ENCODE data around the gene KRT12. TPM values are rescaled to one million over a fixed set of nuclear protein-coding genes. Genes with fewer than 3 reads are reported as not detected.
A peak's percentile ranks its signal among the peaks of the same experiment; 100 is the strongest.
"Not testable (repeated sequence)": the region's sequence is repeated elsewhere in the genome, so short reads cannot be mapped to it uniquely, and the experiment has no call there.

The KRT12 gene
- total RNA-seq, 1 experiment from 2014 or later = not detected

GRCh38 chr17:40820228-40820838 lies 46.7 kb downstream of the KRT12 start:
- no peak overlapping the region for H3K4me3 ChIP-seq (ENCODE audit: insufficient read depth, low read depth, low read length)

DNA sequence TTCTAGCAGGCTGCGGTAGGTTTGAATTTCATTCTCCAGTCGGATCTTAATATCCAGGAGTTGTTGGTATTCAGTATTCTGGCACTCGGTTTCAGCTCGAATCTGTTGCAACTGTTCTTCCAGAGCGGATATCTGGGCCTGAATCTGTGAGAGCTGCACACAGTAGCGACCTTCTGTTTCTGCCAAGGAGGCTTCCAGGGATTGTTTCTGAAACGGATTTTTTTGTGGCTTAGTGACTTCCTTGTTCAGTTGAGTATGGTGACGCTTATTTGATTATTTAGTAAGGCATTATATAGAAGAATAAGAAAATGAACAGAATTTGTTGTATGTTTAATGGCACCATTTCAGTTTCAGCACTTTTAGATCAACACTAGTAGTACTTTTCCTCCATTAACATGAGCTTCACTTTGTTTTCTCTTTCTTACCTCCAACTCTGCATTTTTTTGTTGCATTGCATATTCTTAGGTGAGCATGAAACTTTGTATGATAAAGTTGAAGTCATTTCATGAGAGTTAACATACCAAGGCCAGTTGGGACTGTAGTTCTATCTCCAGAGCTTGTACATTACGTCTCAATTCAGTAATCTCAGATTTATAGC lies 47.4 kb downstream of the KRT12 start:
- Histone ChIP-seq H3K27me3 (ENCODE audit: control insufficient read depth, insufficient read depth, low read length) (no peaks in the 10 kb centered on the region), H3K36me3 (replicated peaks; ENCODE audit: control insufficient read depth, insufficient read depth, low read length) (peaks cover 2% of the 10 kb centered on the region; the same call in 1 of the 2 replicates), H3K4me3 (ENCODE audit: insufficient read depth, low read depth, low read length) (peak overlapping the region; percentile 40)
- DNase-seq = peak; percentile 18

More at GRCh38 chr17:40820228-40820838, 46.7 kb downstream of the KRT12 start:
- no peak for DNase-seq
- peaks cover 1% of the 10 kb centered on the region; the same call in 1 of the 2 replicates for H3K27me3 ChIP-seq (ENCODE audit: control insufficient read depth, insufficient read depth, low read length)
- H3K36me3 ChIP-seq (replicated peaks; ENCODE audit: control insufficient read depth, insufficient read depth, low read length) = peaks cover 2% of the 10 kb centered on the region; the same call in 1 of the 2 replicates

GRCh38 chr17:40818733-40819527 lies 48.1 kb downstream of the KRT12 start:
- Histone ChIP-seq H3K27me3 (ENCODE audit: control insufficient read depth, insufficient read depth, low read length) (no peaks in the 10 kb centered on the region; the same call in 1 of the 2 replicates), H3K36me3 (replicated peaks; ENCODE audit: control insufficient read depth, insufficient read depth, low read length) (peaks cover 2% of the 10 kb centered on the region; the same call in 1 of the 2 replicates), H3K4me3 (ENCODE audit: insufficient read depth, low read depth, low read length) (peak overlapping the region; percentile 50)
- peak; percentile 83 for DNase-seq

- Histone ChIP-seq H3K4me3 (ENCODE audit: insufficient read depth, low read depth, low read length) (peak overlapping the region; percentile 50), H3K36me3 (replicated peaks; ENCODE audit: control insufficient read depth, insufficient read depth, low read length) (peaks cover 2% of the 10 kb centered on the region; the same call in 1 of the 2 replicates), H3K27me3 (ENCODE audit: control insufficient read depth, insufficient read depth, low read length) (no peaks in the 10 kb centered on the region; the same call in 1 of the 2 replicates)
- no peak for DNase-seq
Observed at GRCh38 chr17:40818343-40818732, 48.7 kb downstream of the KRT12 start.

DNA sequence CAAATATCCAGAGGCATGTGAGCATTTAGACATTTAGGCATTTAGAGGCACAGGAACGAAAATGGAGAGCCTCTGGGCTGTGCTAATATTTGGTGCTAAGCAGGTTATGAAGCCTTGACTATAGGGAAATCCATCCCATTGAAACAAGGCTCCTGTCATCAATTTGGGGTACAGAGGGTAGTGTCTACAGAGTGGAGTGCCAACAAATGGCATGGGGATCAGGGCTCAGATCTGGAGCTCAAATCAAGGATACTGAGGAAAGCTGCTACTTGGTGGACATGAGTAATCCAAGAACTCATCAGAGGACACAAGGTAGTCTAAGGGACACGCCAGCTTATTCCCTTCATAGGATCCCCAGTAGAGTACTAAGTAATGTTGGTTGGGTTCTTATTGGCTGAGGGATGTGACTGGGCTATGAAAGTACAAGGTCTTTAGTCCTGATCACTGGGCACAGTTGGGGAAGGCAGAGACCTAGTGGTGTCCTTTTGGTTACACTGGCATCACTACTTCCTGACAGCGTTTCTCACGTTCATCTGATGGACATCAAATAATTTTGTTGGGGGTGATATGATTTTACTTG lies 49.8 kb downstream of the KRT12 start:
- no peak for DNase-seq
- Histone ChIP-seq H3K4me3 (ENCODE audit: insufficient read depth, low read depth, low read length) (no peak overlapping the region), H3K27me3 (ENCODE audit: control insufficient read depth, insufficient read depth, low read length) (no peaks in the 10 kb centered on the region; the same call in 1 of the 2 replicates), H3K36me3 (replicated peaks; ENCODE audit: control insufficient read depth, insufficient read depth, low read length) (peaks cover 2% of the 10 kb centered on the region; the same call in 1 of the 2 replicates)

- H3K4me3 ChIP-seq (ENCODE audit: insufficient read depth, low read depth, low read length) = no peak overlapping the region
- no peak for DNase-seq
Observed at GRCh38 chr17:40816569-40816968, 50.5 kb downstream of the KRT12 start.

DNA sequence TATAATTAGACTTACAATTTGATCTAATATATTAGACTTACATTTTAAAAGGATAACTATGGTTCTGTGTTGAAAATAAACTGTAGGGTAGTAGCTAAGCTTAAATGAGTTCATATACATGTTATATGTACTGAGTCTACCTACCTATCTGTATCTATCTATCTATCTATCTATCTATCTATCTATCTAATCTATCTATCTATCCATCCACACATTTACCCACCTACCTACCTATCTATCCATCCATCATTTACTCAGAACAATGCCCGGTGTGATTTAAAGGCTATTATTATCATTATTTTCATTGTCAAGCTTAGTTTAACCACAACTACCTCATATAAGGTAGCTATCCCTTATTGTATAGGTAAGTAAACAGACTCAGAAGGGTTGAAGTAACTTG lies 51.6 kb downstream of the KRT12 start:
- Histone ChIP-seq H3K27me3 (ENCODE audit: control insufficient read depth, insufficient read depth, low read length) (no peaks in the 10 kb centered on the region; the same call in 1 of the 2 replicates), H3K36me3 (replicated peaks; ENCODE audit: control insufficient read depth, insufficient read depth, low read length) (peaks cover 2% of the 10 kb centered on the region; the same call in 1 of the 2 replicates), H3K4me3 (ENCODE audit: insufficient read depth, low read depth, low read length) (no peak overlapping the region)
- DNase-seq = no peak

More at GRCh38 chr17:40816569-40816968, 50.5 kb downstream of the KRT12 start:
- peaks cover 2% of the 10 kb centered on the region; the same call in 1 of the 2 replicates for H3K36me3 ChIP-seq (replicated peaks; ENCODE audit: control insufficient read depth, insufficient read depth, low read length)
- no peaks in the 10 kb centered on the region; the same call in 1 of the 2 replicates for H3K27me3 ChIP-seq (ENCODE audit: control insufficient read depth, insufficient read depth, low read length)

- H3K27me3 ChIP-seq (ENCODE audit: control insufficient read depth, insufficient read depth, low read length); H3K4me3 ChIP-seq (ENCODE audit: insufficient read depth, low read depth, low read length); DNase-seq; H3K36me3 ChIP-seq (replicated peaks; ENCODE audit: control insufficient read depth, insufficient read depth, low read length): not testable (repeated sequence)
Observed at GRCh38 chr17:40814657-40815056, 52.4 kb downstream of the KRT12 start.

DNA sequence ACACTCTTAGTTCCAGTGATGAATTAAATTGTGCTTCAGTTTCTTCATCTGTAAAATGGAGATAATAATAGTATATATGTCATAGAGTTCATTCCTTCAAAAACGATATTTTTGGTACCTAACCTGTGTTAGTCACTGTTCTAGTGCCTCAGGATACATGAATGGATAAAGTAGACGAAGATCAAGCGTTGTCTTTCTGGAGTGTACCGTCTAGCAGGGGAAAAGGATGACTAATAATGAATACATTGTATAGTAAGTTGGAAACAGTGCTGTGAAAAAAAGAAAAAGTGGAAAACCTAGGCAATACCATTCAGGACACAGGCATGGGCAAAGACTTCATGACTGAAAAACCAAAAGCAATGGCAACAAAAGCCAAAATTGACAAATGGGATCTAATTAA lies 53.2 kb downstream of the KRT12 start:
- H3K36me3 ChIP-seq (replicated peaks; ENCODE audit: control insufficient read depth, insufficient read depth, low read length) = peaks cover 2% of the 10 kb centered on the region; the same call in 1 of the 2 replicates
- DNase-seq = no peak
- peaks cover 8% of the 10 kb centered on the region; the same call in 1 of the 2 replicates for H3K27me3 ChIP-seq (ENCODE audit: control insufficient read depth, insufficient read depth, low read length)
- H3K4me3 ChIP-seq (ENCODE audit: insufficient read depth, low read depth, low read length) = no peak overlapping the region

GRCh38 chr17:40812639-40813038 lies 54.4 kb downstream of the KRT12 start:
- DNase-seq = no peak
- Histone ChIP-seq H3K36me3 (replicated peaks; ENCODE audit: control insufficient read depth, insufficient read depth, low read length) (peaks cover 2% of the 10 kb centered on the region; the same call in 1 of the 2 replicates), H3K27me3 (ENCODE audit: control insufficient read depth, insufficient read depth, low read length) (peaks cover 8% of the 10 kb centered on the region; the same call in 1 of the 2 replicates), H3K4me3 (ENCODE audit: insufficient read depth, low read depth, low read length) (no peak overlapping the region)

Other genes with a start within 250 kb of the KRT12 start
- gene SMARCE1, start 219.4 kb downstream of the KRT12 start, total RNA-seq (2014; rRNA removed; shearing (Covaris generic)) = 75.1 and 99.9 TPM in 2 replicates
- gene KRT222, start 202.0 kb downstream of the KRT12 start, total RNA-seq (2014; rRNA removed; shearing (Covaris generic)) = 0.07 and 0.26 TPM in 2 replicates
- gene KRT24, start 163.5 kb downstream of the KRT12 start, total RNA-seq (2014; rRNA removed; shearing (Covaris generic)) = not detected in 2 replicates
- gene KRT25, start 111.9 kb downstream of the KRT12 start, total RNA-seq (2014; rRNA removed; shearing (Covaris generic)) = not detected in 2 replicates
- not detected in 2 replicates for gene KRT26, start 95.0 kb downstream of the KRT12 start, total RNA-seq (2014; rRNA removed; shearing (Covaris generic))
- gene KRT27, start 84.7 kb downstream of the KRT12 start, total RNA-seq (2014; rRNA removed; shearing (Covaris generic)) = not detected in 2 replicates
- not detected in 2 replicates for gene KRT28, start 67.3 kb downstream of the KRT12 start, total RNA-seq (2014; rRNA removed; shearing (Covaris generic))
- 2.4 and 5.4 TPM in 2 replicates for gene KRT10, start 44.6 kb downstream of the KRT12 start, total RNA-seq (2014; rRNA removed; shearing (Covaris generic))
- not detected in 2 replicates for gene KRT20, start 18.0 kb upstream of the KRT12 start, total RNA-seq (2014; rRNA removed; shearing (Covaris generic))
- gene KRT23, start 70.4 kb upstream of the KRT12 start, total RNA-seq (2014; rRNA removed; shearing (Covaris generic)) = not detected in 2 replicates
- gene KRT39, start 99.7 kb upstream of the KRT12 start, total RNA-seq (2014; rRNA removed; shearing (Covaris generic)) = not detected in 2 replicates
- not detected in 2 replicates for gene KRT40, start 117.1 kb upstream of the KRT12 start, total RNA-seq (2014; rRNA removed; shearing (Covaris generic))
- not detected in 2 replicates for gene KRTAP3-3, start 126.9 kb upstream of the KRT12 start, total RNA-seq (2014; rRNA removed; shearing (Covaris generic))
- not detected in 2 replicates for gene KRTAP3-2, start 132.7 kb upstream of the KRT12 start, total RNA-seq (2014; rRNA removed; shearing (Covaris generic))
- gene KRTAP3-1, start 141.9 kb upstream of the KRT12 start, total RNA-seq (2014; rRNA removed; shearing (Covaris generic)) = not detected in 2 replicates
- not detected in 2 replicates for gene KRTAP1-5, start 160.0 kb upstream of the KRT12 start, total RNA-seq (2014; rRNA removed; shearing (Covaris generic))
- gene KRTAP1-4, start 163.0 kb upstream of the KRT12 start, total RNA-seq (2014; rRNA removed; shearing (Covaris generic)) = not detected in 2 replicates
- not detected in 2 replicates for gene KRTAP1-3, start 167.7 kb upstream of the KRT12 start, total RNA-seq (2014; rRNA removed; shearing (Covaris generic))
- not detected in 2 replicates for gene KRTAP1-1, start 174.2 kb upstream of the KRT12 start, total RNA-seq (2014; rRNA removed; shearing (Covaris generic))
- gene KRTAP2-1, start 180.1 kb upstream of the KRT12 start, total RNA-seq (2014; rRNA removed; shearing (Covaris generic)) = not detected in 2 replicates
- gene KRTAP2-2, start 188.0 kb upstream of the KRT12 start, total RNA-seq (2014; rRNA removed; shearing (Covaris generic)) = not detected in 2 replicates
- not detected in 2 replicates for gene KRTAP2-3, start 192.9 kb upstream of the KRT12 start, total RNA-seq (2014; rRNA removed; shearing (Covaris generic))
- not detected in 2 replicates for gene KRTAP2-4, start 198.7 kb upstream of the KRT12 start, total RNA-seq (2014; rRNA removed; shearing (Covaris generic))
- not detected in 2 replicates for gene KRTAP4-7, start 216.9 kb upstream of the KRT12 start, total RNA-seq (2014; rRNA removed; shearing (Covaris generic))
- not detected in 2 replicates for gene KRTAP4-8, start 230.9 kb upstream of the KRT12 start, total RNA-seq (2014; rRNA removed; shearing (Covaris generic))
- gene KRTAP4-16, start 235.0 kb upstream of the KRT12 start, total RNA-seq (2014; rRNA removed; shearing (Covaris generic)) = not detected in 2 replicates
- not detected in 2 replicates for gene KRTAP4-9, start 238.2 kb upstream of the KRT12 start, total RNA-seq (2014; rRNA removed; shearing (Covaris generic))